Liver (tissue), 3 donors: ENCODE measurements around the gene ALCAM.

ENCODE experiments used
- EGR1 ChIP-seq, 2 donors: IDR thresholded peaks; 2 replicates each; pipeline ENCODE4 v1.6.1; 2016 to 2018; ENCODE audit warnings: antibody characterized with exemption in 2 of 2, low read depth in 2 of 2
- HNF4A ChIP-seq, 2 donors: conservative IDR thresholded peaks; 2 replicates each; pipeline ENCODE4 v1.6.1; 2016; ENCODE audit warnings: antibody characterized with exemption in 2 of 2, mild to moderate bottlenecking in 2 of 2
- JUND ChIP-seq, 2 donors: IDR thresholded peaks; 2 replicates each; pipeline ENCODE4 v1.6.1; 2016; ENCODE audit warnings: antibody characterized with exemption in 2 of 2
- TF ChIP-seq, protein P1 (sequence below): fragments of 150-350 bp; IDR thresholded peaks from 2 replicates; pipeline ENCODE4 v1.5.1; 2017; ENCODE audit warnings: improper control_type of control experiment, low read depth, low read length; ENCODE audit not compliant: missing input control
- TF ChIP-seq, protein P2 (sequence below): IDR thresholded peaks from 2 replicates; pipeline ENCODE4 v1.6.1; 2016; ENCODE audit warnings: antibody characterized with exemption
- donor health status: healthy.
- donor health status: healthy.

GRCh38 chr3:105593315-105593714 is 226.6 kb downstream of the ALCAM start:
- TF ChIP-seq JUND (IDR thresholded peaks at IDR 0.05): no peak
- TF ChIP-seq, protein P1, sequence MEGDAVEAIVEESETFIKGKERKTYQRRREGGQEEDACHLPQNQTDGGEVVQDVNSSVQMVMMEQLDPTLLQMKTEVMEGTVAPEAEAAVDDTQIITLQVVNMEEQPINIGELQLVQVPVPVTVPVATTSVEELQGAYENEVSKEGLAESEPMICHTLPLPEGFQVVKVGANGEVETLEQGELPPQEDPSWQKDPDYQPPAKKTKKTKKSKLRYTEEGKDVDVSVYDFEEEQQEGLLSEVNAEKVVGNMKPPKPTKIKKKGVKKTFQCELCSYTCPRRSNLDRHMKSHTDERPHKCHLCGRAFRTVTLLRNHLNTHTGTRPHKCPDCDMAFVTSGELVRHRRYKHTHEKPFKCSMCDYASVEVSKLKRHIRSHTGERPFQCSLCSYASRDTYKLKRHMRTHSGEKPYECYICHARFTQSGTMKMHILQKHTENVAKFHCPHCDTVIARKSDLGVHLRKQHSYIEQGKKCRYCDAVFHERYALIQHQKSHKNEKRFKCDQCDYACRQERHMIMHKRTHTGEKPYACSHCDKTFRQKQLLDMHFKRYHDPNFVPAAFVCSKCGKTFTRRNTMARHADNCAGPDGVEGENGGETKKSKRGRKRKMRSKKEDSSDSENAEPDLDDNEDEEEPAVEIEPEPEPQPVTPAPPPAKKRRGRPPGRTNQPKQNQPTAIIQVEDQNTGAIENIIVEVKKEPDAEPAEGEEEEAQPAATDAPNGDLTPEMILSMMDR: no peak
- TF ChIP-seq EGR1 (IDR thresholded peaks at IDR 0.05; ENCODE audit: low read depth in 2 of 2): no peak
- no peak for TF ChIP-seq HNF4A (conservative IDR thresholded peaks at IDR 0.05)
- TF ChIP-seq, protein P2, sequence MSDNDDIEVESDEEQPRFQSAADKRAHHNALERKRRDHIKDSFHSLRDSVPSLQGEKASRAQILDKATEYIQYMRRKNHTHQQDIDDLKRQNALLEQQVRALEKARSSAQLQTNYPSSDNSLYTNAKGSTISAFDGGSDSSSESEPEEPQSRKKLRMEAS: no peak
